ENCODE measurements around the gene CFAP210. TPM values are rescaled to one million over a fixed set of nuclear protein-coding genes. Genes with fewer than 3 reads are reported as not detected.
"Not testable (repeated sequence)": the region's sequence is repeated elsewhere in the genome, so short reads cannot be mapped to it uniquely, and the experiment has no call there.

Gene CFAP210
- total RNA-seq, 2 donors from 2014 or later: not detected

DNA sequence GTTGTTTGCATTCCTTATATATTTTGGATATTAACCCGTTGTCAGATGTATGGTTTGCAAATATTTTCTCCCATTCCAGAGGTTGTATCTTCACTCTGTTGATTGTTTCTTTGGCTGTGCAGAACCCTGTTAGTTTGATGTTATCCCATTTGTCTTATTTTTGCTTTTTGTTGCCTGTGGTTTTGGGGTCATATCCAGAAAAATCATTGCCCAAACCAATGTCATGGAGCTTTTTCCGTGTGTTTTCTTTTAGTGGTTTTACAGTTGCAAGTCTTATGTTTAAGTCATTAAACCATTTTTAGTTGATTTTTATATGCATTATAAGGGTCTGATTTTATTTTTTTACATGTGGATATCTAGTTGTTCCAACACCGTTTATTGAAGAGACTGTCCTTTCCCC lies 74.3 kb downstream of the CFAP210 start:
- Histone ChIP-seq H3K4me3 (no peak overlapping the region), H3K36me3 (no peaks in the 10 kb centered on the region), H3K9ac (ENCODE audit: low read depth in 2 of 2, low read length in 2 of 2) (no peak overlapping the region), H3K4me1 (no peaks in the 10 kb centered on the region), H3K27ac (no peak overlapping the region), H3K9me3 (no peaks in the 10 kb centered on the region), H3K27me3 (no peaks in the 10 kb centered on the region)
- TF ChIP-seq, protein P1, sequence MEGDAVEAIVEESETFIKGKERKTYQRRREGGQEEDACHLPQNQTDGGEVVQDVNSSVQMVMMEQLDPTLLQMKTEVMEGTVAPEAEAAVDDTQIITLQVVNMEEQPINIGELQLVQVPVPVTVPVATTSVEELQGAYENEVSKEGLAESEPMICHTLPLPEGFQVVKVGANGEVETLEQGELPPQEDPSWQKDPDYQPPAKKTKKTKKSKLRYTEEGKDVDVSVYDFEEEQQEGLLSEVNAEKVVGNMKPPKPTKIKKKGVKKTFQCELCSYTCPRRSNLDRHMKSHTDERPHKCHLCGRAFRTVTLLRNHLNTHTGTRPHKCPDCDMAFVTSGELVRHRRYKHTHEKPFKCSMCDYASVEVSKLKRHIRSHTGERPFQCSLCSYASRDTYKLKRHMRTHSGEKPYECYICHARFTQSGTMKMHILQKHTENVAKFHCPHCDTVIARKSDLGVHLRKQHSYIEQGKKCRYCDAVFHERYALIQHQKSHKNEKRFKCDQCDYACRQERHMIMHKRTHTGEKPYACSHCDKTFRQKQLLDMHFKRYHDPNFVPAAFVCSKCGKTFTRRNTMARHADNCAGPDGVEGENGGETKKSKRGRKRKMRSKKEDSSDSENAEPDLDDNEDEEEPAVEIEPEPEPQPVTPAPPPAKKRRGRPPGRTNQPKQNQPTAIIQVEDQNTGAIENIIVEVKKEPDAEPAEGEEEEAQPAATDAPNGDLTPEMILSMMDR (IDR thresholded peaks at IDR 0.05): no peak
- no peak for DNase-seq
- intact Hi-C loops (cut with DNase I): no loop called here

DNA sequence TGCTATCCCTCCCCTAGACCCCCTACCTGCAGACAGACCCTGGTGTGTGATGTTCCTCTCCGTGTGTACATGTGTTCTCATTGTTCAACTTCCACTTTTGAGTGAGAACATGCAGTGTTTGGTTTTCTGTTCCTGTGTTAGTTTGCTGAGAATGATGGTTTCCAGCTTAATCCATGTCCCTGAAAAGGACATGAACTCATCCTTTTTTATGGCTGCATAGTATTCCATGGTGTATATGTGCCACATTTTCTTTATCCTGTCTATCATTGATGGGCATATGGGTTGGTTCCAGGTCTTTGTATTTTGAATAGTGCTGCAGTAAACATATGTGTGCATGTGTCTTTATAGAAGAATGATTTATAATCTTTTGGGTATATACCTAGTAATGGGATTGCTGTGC lies 78.2 kb downstream of the CFAP210 start:
- H3K9me3 ChIP-seq; intact Hi-C loops (cut with DNase I); H3K27me3 ChIP-seq; H3K4me1 ChIP-seq; DNase-seq; H3K36me3 ChIP-seq; H3K27ac ChIP-seq; H3K4me3 ChIP-seq; H3K9ac ChIP-seq (ENCODE audit: low read depth in 2 of 2, low read length in 2 of 2): not testable (repeated sequence)

DNA sequence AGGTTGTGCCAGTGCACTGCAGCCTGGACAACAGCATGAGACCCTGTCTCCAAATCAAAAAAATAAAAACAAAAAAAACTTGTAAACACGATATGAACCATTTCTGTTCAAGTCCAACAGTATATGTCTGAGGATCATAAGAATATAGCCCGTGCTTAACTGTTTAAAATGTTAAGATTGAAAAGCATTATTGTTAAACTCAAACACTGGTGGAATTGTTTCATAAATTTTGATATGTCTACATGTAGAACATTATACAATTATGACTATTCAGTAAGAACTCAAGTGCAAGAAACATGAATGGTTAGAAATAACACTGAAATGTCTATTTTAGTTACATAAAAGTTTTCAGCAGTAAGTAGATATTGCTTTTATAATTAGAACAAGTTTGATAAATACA lies 80.3 kb downstream of the CFAP210 start:
- Histone ChIP-seq H3K9ac (ENCODE audit: low read depth in 2 of 2, low read length in 2 of 2) (no peak overlapping the region), H3K36me3 (peaks cover 3% of the 10 kb centered on the region), H3K27ac (no peak overlapping the region), H3K27me3 (no peaks in the 10 kb centered on the region), H3K4me1 (no peaks in the 10 kb centered on the region), H3K4me3 (no peak overlapping the region), H3K9me3 (no peaks in the 10 kb centered on the region)
- intact Hi-C loops (cut with DNase I): no loop called here
- no peak for DNase-seq
- TF ChIP-seq, protein P1 (IDR thresholded peaks at IDR 0.05): no peak

DNA sequence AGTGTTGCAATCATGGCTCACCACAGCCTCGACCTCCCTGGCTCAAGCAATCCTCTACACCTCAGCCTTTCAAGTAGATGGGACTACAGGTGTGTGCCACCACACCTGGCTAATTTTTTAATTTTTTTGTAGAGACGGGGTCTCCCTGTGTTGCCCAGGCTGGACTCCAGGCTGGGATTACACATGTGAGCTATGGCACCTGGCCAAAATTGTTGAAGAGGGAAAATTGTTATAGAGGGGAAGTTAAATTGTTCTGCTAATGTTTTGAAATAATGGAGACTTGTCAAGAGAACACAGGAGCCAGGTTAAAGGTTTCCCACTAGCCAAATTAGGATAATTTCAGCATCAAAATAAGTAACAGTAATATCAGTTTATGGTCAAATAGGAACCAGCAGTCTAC lies 84.9 kb downstream of the CFAP210 start:
- intact Hi-C loops (cut with DNase I): no loop called here
- Histone ChIP-seq H3K36me3 (peaks cover 8% of the 10 kb centered on the region), H3K27ac (no peak overlapping the region), H3K4me1 (no peaks in the 10 kb centered on the region), H3K9me3 (no peaks in the 10 kb centered on the region), H3K9ac (ENCODE audit: low read depth in 2 of 2, low read length in 2 of 2) (no peak overlapping the region), H3K4me3 (no peak overlapping the region), H3K27me3 (no peaks in the 10 kb centered on the region)
- TF ChIP-seq, protein P1 (IDR thresholded peaks at IDR 0.05): no peak
- DNase-seq: no peak

DNA sequence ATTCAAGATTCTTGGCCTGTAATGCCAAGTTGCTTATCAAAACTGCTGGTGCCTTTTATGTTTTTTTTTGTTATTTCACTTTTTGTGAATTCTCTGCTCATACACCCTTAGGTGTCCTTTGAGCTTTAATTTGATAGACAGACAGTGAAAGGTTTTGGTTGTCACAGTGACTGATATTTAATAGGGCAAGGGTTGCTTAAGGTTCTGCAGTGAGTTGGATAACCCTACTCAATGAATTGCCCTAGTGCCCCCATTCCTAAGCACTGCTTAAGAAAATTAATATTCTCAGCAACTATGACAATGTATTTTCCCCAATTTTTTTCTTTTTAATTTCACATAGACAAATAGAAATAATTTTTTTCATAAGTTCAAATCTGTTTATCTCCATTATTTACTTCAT lies 94.6 kb downstream of the CFAP210 start:
- H3K9ac ChIP-seq (ENCODE audit: low read depth in 2 of 2, low read length in 2 of 2): no peak overlapping the region
- no peaks in the 10 kb centered on the region for H3K4me1 ChIP-seq
- intact Hi-C loops (cut with DNase I): no loop called here
- no peak overlapping the region for H3K27ac ChIP-seq
- no peak overlapping the region for H3K4me3 ChIP-seq
- DNase-seq: no peak
- TF ChIP-seq, protein P1 (IDR thresholded peaks at IDR 0.05): no peak
- H3K27me3 ChIP-seq: no peaks in the 10 kb centered on the region
- H3K36me3 ChIP-seq: no peaks in the 10 kb centered on the region
- H3K9me3 ChIP-seq: no peaks in the 10 kb centered on the region

DNA sequence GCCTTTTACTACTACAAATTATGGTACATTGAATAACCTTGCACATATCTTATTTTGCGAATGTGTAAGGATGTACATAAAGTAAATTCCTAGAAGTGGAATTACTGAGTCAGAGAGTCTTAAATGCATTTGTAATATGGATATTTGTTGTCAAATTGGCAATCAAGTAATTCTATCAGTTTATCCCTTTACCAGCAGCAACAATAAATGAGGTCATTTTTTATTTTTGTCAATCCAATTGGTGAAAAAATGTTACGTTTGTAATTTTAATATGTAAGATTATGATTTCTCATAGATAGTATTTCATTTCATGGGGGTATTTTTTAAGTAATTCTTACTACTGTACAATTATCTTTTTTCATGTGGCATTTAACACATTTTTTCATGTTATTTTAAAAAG lies 95.2 kb downstream of the CFAP210 start:
- Histone ChIP-seq H3K4me3 (no peak overlapping the region), H3K27me3 (no peaks in the 10 kb centered on the region), H3K9me3 (no peaks in the 10 kb centered on the region), H3K27ac (no peak overlapping the region), H3K4me1 (no peaks in the 10 kb centered on the region), H3K36me3 (no peaks in the 10 kb centered on the region), H3K9ac (ENCODE audit: low read depth in 2 of 2, low read length in 2 of 2) (no peak overlapping the region)
- intact Hi-C loops (cut with DNase I): no loop called here
- TF ChIP-seq, protein P1 (IDR thresholded peaks at IDR 0.05): no peak
- no peak for DNase-seq

DNA sequence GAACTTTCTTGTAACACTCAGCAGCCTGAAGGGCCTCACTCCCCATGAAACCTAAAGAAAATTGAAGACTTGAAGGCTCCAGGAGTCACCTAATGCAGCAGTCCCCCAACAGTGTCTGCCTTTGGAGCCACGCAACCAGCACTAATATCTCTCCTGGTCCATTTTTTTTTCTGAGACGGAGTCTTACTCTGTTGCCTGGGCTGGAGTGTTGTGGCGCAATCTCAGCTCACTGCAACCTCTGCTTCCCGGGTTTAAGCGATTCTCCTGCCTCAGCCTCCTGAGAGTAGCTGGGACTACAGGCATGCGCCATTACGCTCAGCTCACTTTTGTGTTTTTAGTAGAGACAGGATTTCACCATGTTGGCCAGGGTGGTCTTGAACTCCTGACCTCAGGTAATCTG lies 97.7 kb downstream of the CFAP210 start:
- H3K27me3 ChIP-seq; H3K4me1 ChIP-seq; H3K9ac ChIP-seq (ENCODE audit: low read depth in 2 of 2, low read length in 2 of 2); H3K36me3 ChIP-seq; DNase-seq; intact Hi-C loops (cut with DNase I); H3K9me3 ChIP-seq; H3K27ac ChIP-seq; H3K4me3 ChIP-seq: not testable (repeated sequence)
